Measurements from ENCODE around the gene CCDC12.
A peak's percentile ranks its signal among the peaks of the same experiment; 100 is the strongest.

CCDC12 gene

GRCh38 chr3:46881596-46882376, 94.8 kb downstream of the CCDC12 start:
- no peaks in the 10 kb centered on the region for H3K36me3 ChIP-seq
- H3K27ac ChIP-seq: no peak overlapping the region
- no peaks in the 10 kb centered on the region for H3K9me3 ChIP-seq
- peaks cover 88% of the 10 kb centered on the region for H3K27me3 ChIP-seq
- H3K4me1 ChIP-seq (ENCODE audit: control insufficient read depth in 1 of 2, insufficient read depth in 1 of 2, low read depth in 1 of 2, low read length in 1 of 2): peaks cover 5 to 23% of the 10 kb centered on the region in 2 experiments
- peak overlapping the region in 1 of 2 experiments; percentile 56 for H3K4me3 ChIP-seq (ENCODE audit: low read depth in 1 of 2, low read length in 1 of 2)
- TF ChIP-seq, protein P1, sequence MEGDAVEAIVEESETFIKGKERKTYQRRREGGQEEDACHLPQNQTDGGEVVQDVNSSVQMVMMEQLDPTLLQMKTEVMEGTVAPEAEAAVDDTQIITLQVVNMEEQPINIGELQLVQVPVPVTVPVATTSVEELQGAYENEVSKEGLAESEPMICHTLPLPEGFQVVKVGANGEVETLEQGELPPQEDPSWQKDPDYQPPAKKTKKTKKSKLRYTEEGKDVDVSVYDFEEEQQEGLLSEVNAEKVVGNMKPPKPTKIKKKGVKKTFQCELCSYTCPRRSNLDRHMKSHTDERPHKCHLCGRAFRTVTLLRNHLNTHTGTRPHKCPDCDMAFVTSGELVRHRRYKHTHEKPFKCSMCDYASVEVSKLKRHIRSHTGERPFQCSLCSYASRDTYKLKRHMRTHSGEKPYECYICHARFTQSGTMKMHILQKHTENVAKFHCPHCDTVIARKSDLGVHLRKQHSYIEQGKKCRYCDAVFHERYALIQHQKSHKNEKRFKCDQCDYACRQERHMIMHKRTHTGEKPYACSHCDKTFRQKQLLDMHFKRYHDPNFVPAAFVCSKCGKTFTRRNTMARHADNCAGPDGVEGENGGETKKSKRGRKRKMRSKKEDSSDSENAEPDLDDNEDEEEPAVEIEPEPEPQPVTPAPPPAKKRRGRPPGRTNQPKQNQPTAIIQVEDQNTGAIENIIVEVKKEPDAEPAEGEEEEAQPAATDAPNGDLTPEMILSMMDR (IDR thresholded peaks at IDR 0.05): no peak

- Histone ChIP-seq H3K36me3 (no peaks in the 10 kb centered on the region), H3K4me1 (ENCODE audit: control insufficient read depth in 1 of 2, insufficient read depth in 1 of 2, low read depth in 1 of 2, low read length in 1 of 2) (peaks cover 5 to 23% of the 10 kb centered on the region in 2 experiments), H3K27ac (no peak overlapping the region), H3K9me3 (no peaks in the 10 kb centered on the region), H3K4me3 (ENCODE audit: low read depth in 1 of 2, low read length in 1 of 2) (no peak overlapping the region), H3K27me3 (peaks cover 82% of the 10 kb centered on the region)
- TF ChIP-seq, protein P1 (IDR thresholded peaks at IDR 0.05): no peak
Measured at GRCh38 chr3:46880884-46881595, 95.5 kb downstream of the CCDC12 start.

DNA sequence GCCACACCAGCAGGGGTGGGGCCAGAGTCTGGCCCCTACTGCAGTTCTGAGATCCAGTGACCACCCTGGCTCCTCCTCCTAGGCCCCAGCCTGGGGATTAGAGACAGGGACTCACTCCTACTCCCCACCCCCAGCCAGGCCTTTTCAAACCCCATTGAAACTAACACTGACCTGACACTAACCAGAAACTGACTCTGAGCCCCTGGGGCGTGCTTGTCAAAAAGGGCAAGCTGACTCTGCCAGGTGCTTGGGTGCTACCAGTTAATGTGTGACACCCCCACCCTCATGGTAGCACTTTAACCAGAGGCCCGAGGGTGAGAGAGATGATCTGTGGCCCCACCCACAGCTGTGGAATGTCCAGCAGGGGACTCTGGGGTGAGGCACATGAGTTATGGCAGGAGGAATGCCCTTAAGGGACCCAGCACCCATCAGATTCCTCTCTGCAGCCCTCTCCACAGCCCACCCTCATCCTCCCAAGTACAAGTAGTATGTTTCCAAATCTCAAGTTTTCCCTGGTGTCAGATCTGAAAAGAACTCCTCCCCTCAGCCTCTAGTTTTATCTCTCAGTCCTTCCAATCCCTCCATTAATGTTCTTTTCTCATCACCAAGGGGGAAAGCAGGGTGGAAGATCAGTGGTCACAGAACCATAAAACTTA, 97.6 kb downstream of the CCDC12 start:
- Histone ChIP-seq H3K27me3 (peaks cover 82% of the 10 kb centered on the region), H3K36me3 (no peaks in the 10 kb centered on the region), H3K4me3 (ENCODE audit: low read depth in 1 of 2, low read length in 1 of 2) (no peak overlapping the region), H3K27ac (no peak overlapping the region), H3K9me3 (no peaks in the 10 kb centered on the region), H3K4me1 (ENCODE audit: control insufficient read depth in 1 of 2, insufficient read depth in 1 of 2, low read depth in 1 of 2, low read length in 1 of 2) (peaks cover 5 to 23% of the 10 kb centered on the region in 2 experiments)
- TF ChIP-seq, protein P1 (IDR thresholded peaks at IDR 0.05): no peak

DNA sequence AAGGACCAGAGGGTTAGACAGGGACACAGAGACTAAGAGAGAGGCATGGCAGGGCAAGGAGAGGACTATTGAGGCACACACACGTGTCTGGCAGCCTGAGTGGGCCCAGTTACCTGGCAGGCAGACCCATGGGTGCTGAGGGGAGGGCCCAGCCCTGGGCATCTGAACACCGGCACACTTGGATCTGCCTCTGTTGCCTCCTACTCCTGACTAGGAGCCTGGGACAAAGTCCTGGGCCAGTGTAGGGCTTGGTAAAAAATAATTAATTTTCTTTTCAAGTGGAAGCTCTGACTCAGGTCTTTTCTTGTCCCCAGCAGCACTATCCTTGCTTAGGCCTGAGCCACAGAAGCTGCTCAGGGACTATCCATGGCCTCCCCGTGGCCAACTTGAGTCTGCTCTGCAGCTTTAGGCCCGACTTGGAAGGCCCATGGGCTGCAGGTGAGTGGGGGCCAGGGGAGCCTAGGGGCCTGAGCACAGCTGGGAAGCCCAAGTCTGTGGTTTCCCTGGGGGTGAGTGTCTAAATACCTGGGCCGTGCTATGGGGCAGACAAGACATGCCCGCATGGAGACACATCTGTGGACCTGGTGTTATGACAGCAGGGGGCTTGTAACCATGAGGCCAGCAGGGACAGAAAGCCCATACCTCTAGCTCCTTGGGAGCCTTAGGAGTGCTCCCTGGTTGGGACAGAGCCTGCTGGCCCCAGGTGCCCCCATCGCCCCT, 99.0 kb downstream of the CCDC12 start, which contains the start of gene PTH1R:
Gene PTH1R, plus strand, starts transcription at position 316 of the 720 bp plus-strand sequence. CDS start 5,839 bp downstream, outside the sequence.
- peaks cover 82% of the 10 kb centered on the region for H3K27me3 ChIP-seq

More for the DNA sequence above, 99.0 kb downstream of the CCDC12 start, which contains the start of gene PTH1R:
- TF ChIP-seq, protein P1 (IDR thresholded peaks at IDR 0.05): no peak
- Histone ChIP-seq H3K9me3 (no peaks in the 10 kb centered on the region), H3K4me1 (ENCODE audit: control insufficient read depth in 1 of 2, insufficient read depth in 1 of 2, low read depth in 1 of 2, low read length in 1 of 2) (peaks cover 2 to 12% of the 10 kb centered on the region in 2 experiments), H3K4me3 (ENCODE audit: low read depth in 1 of 2, low read length in 1 of 2) (no peak within 1 kb of the TSS), H3K36me3 (no peaks in the 10 kb centered on the region), H3K27ac (no peak within 1 kb of the TSS)
